Measurements from ENCODE around the gene CHRM3.

The CHRM3 gene

DNA sequence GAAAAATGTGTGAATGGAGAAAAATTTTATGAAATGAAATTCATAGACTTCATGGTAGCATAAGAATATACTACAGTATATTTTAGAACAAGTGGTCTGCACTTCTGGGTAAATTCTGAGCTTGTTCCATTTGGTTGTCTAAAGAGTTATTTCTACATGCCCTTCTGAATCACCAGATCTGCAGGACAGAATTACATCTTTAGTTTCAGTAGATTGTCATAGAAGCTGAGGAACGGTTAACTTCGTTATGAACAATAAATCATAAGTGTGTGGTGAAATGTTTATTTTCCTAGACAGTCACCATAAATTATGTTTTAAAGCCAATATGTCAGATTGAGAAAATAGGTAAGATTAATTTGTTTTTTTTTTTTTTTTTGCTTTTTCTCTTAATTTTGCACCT is 30.9 kb downstream of the CHRM3 start:
- no peak for DNase-seq

DNA sequence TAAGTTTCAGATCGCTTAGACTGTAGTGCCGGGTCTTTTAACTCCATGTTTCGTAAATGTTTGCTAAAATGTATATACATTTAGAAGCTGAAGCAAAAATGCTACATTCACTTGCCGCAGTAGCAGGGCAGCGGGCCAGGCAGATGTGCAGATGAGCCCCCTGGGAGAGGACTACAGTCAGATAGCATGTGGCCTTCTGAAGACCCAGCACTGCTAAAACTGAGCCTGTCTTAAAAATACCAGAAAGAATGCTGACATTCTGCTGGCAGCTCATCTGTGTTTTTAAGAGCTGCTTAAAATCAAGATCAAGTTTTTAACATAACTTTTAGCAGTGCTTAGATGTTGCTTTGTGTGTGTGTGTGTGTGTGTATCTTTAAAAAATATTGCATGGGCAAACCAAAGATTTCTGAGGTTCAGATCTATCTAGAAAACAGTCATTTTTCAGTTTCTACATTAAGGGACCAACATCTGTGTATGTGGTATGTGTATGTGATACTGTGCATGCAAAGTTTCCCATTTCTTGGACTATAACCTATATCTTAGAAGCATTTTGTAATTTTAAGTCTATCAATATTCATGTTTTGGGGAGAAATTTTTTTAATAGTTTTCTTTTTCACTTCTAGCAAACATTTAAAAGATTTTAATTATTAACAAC is 31.7 kb downstream of the CHRM3 start:
- DNase-seq, result no peak

DNA sequence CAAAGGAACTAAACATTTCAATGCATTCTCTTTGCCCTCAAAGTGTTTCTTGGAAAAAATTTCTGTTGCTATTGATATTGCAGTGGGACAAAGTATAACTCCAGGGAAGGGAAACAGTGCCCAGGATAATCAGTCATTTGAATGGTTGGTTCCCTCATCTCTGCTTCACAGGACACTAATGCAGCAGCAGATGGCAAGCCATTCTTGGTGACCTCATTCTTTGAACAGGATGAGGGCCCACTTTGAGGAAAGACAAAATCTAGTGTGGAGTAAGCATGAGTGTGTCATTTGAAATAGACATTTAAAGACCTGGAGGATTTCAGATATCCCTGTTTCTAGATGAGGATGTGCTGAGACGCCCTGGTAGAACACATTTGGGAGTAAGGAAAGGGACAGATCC is 32.3 kb downstream of the CHRM3 start:
- no peak for DNase-seq

DNA sequence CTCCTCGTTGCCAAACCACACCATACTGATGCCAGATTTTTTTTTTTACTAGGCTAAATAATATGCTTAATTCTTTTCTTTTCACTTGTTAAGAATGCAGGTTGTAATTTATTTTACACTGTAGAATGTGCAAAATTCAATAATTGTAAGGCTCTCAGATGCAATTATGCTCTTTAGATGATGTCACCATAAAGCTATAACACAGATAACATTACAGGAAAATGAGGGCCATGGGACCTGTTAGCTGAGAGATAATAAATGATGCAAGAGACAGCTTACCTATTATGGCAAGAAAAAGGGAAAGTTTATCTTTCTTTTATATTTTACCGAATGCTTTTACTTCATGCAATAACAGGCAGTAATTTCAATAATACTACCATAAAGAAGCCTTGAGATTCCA is 35.4 kb downstream of the CHRM3 start:
- DNase-seq, result no peak

DNA sequence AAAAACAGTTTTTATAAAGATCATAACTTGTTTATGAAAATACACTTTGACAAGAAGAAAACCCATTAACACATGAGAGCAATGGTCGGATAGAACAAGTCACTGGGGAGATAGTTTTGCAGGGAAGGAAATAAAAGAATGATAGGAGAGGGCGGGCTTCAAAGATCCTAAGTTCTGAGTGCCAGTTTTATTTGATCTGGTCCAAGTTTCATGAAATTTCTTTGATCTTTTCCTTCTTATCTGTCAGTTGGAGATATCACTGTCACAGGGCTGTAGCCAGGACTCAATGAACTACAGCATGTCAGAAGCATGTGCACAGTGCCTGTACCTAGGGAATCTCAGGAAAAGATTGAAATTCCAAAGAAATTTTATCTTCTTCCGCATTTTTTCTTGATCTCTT is 36.5 kb downstream of the CHRM3 start:
- DNase-seq, result no peak

DNA sequence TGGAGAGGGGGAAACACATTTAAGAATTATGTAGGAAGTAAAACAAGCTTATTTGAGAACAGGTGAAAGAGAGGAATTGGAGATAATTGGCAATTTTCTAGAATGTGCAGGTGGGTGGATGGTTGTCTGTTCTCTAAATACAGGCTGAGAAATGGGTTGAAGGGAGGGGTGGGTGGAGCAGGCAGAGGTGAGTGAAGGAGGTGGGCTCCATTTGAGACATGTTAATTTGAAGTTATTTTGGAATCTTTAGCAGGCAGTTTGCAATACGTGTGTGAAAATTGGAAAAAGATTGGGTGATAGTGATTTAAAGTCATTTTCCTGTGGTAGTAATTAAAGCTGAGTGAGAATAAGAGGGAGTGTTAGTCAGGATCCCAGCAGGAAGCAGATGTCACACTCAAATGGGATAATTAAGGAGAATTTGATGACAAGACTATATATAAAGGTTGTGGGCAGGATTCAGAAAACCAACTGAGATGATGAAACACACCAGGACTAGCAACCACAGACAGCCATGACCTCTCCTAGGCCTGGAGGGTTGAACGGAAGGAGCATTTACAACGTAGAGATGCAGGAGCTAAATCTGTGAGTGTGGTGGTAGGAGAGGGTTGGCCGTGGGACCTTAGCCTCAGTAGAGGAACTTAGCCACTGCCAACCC is 40.6 kb downstream of the CHRM3 start:
- no peak for DNase-seq

DNA sequence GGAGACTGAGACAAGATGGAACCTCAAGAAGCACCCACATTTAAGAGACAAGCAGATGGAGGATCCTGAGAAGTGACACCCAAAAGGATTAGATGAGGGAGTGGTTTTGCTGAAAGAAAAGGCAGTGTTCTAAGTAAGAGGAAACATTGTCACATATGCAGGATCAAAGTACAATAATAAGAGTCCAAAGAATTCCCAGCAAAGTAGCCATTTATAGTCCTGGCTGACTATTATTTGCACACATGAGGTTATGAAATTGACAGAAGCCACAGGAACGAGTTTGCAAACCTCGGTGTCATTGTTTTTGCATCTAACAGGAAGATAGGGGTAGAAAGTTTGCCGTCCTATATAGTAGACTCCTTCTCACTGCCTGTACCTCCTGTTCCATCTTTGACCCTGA is 41.3 kb downstream of the CHRM3 start:
- no peak for DNase-seq

DNA sequence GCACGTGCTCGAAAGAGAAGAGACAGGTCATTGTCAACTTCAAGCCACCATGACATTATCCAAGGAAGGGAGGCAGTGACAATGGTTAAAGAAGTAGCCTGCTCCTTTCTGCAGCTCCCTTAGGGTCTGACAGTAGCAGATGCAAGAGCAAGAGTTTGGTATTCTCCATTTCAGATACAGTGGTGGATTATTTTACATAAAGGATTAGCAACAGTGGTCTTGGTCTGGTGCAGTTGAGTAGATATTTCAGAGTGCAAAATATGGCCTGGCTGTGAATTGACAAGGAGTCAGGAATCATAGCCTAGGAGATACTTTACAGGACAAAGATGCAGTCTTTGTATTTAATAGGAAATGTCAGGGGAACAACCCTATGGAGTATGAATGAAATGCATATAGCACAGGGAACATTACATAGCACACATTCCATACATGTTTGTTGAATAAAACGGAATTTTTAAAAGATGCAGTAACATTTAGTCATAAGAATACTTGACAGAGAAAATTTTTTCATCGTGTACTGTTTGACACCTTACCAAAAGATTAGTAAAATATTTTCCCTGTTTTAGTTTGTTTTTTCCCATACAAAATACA is 41.8 kb downstream of the CHRM3 start:
- DNase-seq, result no peak

DNA sequence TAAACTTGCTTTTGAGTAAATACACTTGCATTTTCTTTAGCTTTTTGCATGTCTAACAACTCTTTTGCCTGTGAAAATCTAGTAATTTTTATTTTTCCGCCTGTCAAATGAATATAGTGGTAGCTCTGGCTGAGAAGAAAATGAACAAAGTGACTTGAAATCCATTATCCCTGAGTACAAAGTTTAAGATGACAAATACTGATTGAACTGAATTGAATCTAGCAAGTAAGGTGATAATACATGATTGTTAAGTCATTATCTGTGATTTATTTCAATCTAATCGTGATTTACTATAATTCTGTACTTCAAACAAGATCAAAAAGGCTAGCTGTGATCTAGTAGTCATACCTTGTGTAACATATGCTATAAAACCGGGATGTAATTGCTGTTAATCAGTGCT is 42.8 kb downstream of the CHRM3 start:
- DNase-seq, result no peak

DNA sequence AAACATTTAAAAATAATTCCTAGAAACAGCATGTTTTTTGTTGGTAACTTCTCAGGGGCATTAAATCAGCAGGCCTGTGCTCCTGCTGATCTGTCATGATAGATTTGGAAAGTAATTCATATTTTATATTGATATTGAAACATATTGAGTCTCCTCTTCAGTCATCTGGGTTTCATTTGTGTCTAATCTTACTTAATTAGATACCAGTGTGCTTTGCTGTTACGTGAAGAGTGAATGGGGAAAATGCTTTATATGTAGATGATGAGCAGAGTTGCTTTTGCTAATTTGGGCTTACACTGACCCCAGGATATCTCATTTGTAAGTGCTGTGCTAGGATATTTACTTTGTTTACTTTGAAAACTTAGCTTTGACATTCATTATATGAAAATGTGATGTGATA is 45.9 kb downstream of the CHRM3 start:
- no peak for DNase-seq

DNA sequence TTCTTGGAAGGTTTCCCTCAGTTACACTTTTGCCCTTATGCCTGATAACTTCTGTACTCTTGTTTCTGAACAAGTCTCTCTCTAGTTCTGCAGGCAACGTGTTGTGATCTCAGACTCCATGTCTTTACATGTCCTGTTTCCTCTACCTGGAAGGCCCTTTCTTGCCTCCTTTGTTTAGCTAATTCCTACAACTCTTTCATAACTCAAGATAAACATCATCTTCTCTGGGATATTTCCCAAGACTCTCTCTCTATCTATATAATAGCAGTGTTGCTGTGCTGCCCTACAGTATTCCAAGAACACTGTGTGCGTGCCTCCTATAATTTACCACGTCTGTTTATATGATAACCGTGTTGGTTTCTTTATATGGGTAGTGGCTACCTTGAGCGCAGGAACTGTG is 47.8 kb downstream of the CHRM3 start:
- DNase-seq, result no peak
